Epithelial cell of proximal tubule (primary cell): ENCODE measurements around the gene TM4SF20. TPM values are rescaled to one million over a fixed set of nuclear protein-coding genes. Genes with fewer than 3 reads are reported as not detected.

Experiments used
- DNase-seq: peaks from one replicate; pipeline ENCODE4 v3.0.0-alpha.2; 2011; ENCODE audit warnings: low read depth
- H3K4me3 ChIP-seq: 2 replicates; pipeline ENCODE4 v1.5.1; 2011; ENCODE audit warnings: low read depth, mild to moderate bottlenecking, low read length
- total RNA-seq: library from RNA; depleted of rRNA; stranded (reverse); fragments of >200 nt; gene quantifications from 2 replicates; pipeline ENCODE4 v1.2.3, GENCODE V29; 2015
- TF ChIP-seq, protein P1 (sequence below): conservative IDR thresholded peaks from 2 replicates; pipeline ENCODE4 v1.5.1; 2012; ENCODE audit warnings: low read depth, mild to moderate bottlenecking, low read length

Gene TM4SF20
- total RNA-seq, 1 donor from 2014 or later, result not detected

DNA sequence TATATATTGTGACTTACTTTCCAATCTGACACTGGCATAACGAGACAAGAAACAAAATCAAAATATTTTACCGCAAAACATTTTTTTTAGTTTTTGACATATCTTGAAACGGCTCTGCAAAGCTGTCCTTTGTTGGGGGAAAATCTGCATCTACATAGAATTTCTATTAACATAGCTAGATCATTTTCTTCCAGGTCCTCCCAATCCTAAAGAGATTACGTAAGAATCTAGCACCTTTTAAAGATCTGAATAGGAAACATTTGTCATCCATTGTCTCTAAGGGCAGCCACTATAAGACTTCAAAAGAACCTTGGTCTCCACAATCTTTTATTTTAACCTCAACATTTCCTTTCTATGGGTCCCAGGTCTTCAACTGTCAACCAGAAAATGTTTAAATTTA is 55.3 kb downstream of the TM4SF20 start:
- no peak overlapping the region for H3K4me3 ChIP-seq
- no peak for DNase-seq
- TF ChIP-seq, protein P1, sequence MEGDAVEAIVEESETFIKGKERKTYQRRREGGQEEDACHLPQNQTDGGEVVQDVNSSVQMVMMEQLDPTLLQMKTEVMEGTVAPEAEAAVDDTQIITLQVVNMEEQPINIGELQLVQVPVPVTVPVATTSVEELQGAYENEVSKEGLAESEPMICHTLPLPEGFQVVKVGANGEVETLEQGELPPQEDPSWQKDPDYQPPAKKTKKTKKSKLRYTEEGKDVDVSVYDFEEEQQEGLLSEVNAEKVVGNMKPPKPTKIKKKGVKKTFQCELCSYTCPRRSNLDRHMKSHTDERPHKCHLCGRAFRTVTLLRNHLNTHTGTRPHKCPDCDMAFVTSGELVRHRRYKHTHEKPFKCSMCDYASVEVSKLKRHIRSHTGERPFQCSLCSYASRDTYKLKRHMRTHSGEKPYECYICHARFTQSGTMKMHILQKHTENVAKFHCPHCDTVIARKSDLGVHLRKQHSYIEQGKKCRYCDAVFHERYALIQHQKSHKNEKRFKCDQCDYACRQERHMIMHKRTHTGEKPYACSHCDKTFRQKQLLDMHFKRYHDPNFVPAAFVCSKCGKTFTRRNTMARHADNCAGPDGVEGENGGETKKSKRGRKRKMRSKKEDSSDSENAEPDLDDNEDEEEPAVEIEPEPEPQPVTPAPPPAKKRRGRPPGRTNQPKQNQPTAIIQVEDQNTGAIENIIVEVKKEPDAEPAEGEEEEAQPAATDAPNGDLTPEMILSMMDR, result no peak

DNA sequence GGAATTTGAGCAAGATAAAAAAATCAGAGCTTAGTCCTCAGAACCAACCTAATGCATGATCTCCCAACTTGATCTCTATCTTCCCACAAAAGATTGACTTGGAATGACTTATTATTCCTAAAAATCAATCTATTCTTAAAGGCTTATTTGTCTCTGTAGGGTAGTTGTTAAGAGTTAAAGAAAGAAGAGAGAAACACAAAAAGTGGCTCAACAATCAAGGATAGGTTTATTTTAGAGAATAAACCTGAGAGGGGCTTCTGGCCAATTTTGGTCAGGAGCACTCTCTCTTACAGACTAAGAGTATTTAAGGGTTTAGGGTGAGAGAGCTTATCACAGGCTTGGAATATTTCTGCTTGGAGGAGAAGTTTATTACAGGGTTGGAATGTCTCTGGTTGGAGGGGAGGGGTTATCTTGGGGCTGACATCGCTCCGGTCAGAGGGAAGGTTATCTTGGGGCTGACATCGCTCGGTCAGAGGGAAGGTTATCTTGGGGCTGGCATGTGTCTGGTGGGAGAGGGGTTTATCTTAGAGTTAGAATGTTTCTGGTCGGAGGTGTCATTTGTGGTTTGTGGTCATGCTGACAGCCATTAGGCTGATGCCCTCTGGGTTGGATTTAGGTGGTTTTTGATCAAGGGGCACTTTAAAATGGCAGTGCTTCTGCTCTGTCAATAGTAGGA is 56.4 kb downstream of the TM4SF20 start:
- DNase-seq, result no peak
- TF ChIP-seq, protein P1, result no peak
- H3K4me3 ChIP-seq, result no peak overlapping the region

- H3K4me3 ChIP-seq, result no peak overlapping the region
- no peak for DNase-seq
- TF ChIP-seq, protein P1, result no peak
Measured at GRCh38 chr2:227320305-227321094, 58.6 kb downstream of the TM4SF20 start.

- TF ChIP-seq, protein P1, result no peak
- no peak overlapping the region for H3K4me3 ChIP-seq
- DNase-seq, result no peak
Measured at GRCh38 chr2:227317834-227318233, 61.3 kb downstream of the TM4SF20 start.

GRCh38 chr2:227313310-227313709 is 65.8 kb downstream of the TM4SF20 start:
- TF ChIP-seq, protein P1, result no peak
- DNase-seq, result no peak
- no peak overlapping the region for H3K4me3 ChIP-seq

GRCh38 chr2:227312579-227312978 is 66.5 kb downstream of the TM4SF20 start:
- no peak overlapping the region for H3K4me3 ChIP-seq
- DNase-seq, result no peak
- TF ChIP-seq, protein P1, result no peak

Other genes starting within 250 kb of the TM4SF20 start
- 1.7 and 5.2 TPM in 2 replicates for gene COL4A4, start 215.1 kb downstream of the TM4SF20 start, total RNA-seq
- gene COL4A3, start 214.7 kb downstream of the TM4SF20 start, total RNA-seq, result under 0.01 and 1.1 TPM in 2 replicates
- gene MFF, start 54.1 kb downstream of the TM4SF20 start, total RNA-seq, result 99.4 and 133 TPM in 2 replicates
- gene SCYGR1, start 8.6 kb upstream of the TM4SF20 start, total RNA-seq, result not detected in 2 replicates
- 75.8 and 132 TPM in 2 replicates for gene AGFG1, start 92.8 kb upstream of the TM4SF20 start, total RNA-seq
- gene SCYGR2, start 219.6 kb upstream of the TM4SF20 start, total RNA-seq, result not detected in 2 replicates
- gene SCYGR3, start 235.5 kb upstream of the TM4SF20 start, total RNA-seq, result not detected in 2 replicates
- gene SCYGR4, start 238.2 kb upstream of the TM4SF20 start, total RNA-seq, result not detected in 2 replicates